ENCODE data around the gene CD160.

GRCh38 chr1:145717833-145718232 is 1.5 kb upstream of the CD160 start:
- TF ChIP-seq ZNF449 (tag by site-specific recombination; IDR thresholded peaks at IDR 0.05) (no peak), CTCF (tag by site-specific recombination; IDR thresholded peaks at IDR 0.05) (no peak), YY1 (tag by site-specific recombination; IDR thresholded peaks at IDR 0.05) (no peak), ZNF76 (tag by site-specific recombination; IDR thresholded peaks at IDR 0.05; ENCODE audit: borderline replicate concordance, low read depth) (no peak), TCF7L2 (IDR thresholded peaks at IDR 0.05; ENCODE audit: borderline replicate concordance, low read depth, low read length) (no peak), ZBTB1 (tag by site-specific recombination; IDR thresholded peaks at IDR 0.05) (no peak), RBAK (tag by site-specific recombination; IDR thresholded peaks at IDR 0.05) (no peak), MEIS1 (CRISPR knock-in tag; IDR thresholded peaks at IDR 0.05; ENCODE audit: borderline replicate concordance) (no peak), ZNF544 (tag by site-specific recombination; IDR thresholded peaks at IDR 0.05) (no peak), ZNF391 (tag by site-specific recombination; IDR thresholded peaks at IDR 0.05; ENCODE audit: borderline replicate concordance, low read depth) (no peak), PRDM10 (tag by site-specific recombination; IDR thresholded peaks at IDR 0.05) (no peak), ZNF169 (tag by site-specific recombination; IDR thresholded peaks at IDR 0.05) (no peak), ZNF23 (tag by site-specific recombination; IDR thresholded peaks at IDR 0.05; ENCODE audit: borderline replicate concordance) (no peak), REST (tag by site-specific recombination; IDR thresholded peaks at IDR 0.05) (no peak)
